NOMO-1 treated with dmso at 0.1 percent for 144 hours (cell line): Measurements from ENCODE around the gene PCID2.
A peak's percentile ranks its signal among the peaks of the same experiment; 100 is the strongest.

Experiments used
- DNase-seq: peaks from one replicate; lab custom pipeline; 2025; ENCODE audit not compliant: unreplicated experiment; lab: John Stamatoyannopoulos, UW

Gene PCID2

DNA sequence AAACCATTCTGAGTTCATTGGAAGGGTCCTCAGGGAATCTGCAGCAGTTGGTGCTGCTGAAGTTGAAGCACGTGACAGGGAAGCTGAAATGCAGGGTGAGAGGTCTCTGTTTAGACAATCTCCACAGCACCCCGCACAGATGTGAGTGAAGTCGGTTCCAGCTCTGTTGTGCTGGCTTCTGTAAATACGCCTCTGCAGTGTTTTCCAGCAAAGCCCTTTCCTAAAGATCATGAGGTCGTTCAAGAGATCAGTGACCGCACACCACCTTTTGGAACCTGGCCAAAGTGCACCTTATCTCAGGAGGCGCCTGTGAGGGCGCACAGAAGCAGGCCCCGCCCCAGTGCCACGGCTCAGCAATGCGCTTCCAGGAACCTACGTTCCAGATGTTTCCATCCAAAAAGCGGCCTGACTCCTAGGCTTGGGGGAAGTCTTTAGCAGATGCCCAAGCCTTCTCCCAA, 11.7 kb upstream of the PCID2 start:
- no peak for DNase-seq

DNA sequence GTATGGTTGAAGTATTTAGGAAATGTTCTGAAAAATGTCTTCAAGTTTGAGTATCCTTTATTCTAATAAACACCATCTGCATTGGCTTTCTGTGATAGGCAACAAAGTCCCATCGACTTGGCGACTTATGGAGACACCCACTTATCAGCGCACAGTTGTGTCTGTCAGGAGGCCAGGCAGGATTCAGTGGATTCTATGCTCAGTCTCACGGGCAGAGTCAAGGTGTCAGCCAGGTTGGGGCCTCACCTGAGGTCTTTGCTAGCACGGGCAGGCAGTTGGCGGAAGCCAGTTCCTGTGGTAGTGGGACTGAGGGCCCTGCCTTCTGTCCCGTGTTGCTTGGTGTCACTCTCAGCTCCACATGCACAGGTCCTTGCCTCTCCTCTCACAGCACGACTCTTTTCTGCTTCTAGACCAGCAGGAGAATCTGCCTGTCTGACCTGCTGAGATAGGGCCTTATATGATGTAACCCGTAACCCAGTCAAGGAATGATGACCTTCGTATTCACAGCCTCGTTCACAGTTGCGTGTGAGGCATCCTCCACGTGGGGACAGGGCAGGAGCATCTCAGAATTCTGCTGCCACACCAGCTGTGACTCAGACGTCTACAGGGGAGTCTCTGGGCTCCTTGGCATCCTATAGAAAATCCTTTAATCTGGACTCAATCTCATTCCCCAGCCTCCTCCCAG, 10.9 kb upstream of the PCID2 start:
- DNase-seq = no peak

DNA sequence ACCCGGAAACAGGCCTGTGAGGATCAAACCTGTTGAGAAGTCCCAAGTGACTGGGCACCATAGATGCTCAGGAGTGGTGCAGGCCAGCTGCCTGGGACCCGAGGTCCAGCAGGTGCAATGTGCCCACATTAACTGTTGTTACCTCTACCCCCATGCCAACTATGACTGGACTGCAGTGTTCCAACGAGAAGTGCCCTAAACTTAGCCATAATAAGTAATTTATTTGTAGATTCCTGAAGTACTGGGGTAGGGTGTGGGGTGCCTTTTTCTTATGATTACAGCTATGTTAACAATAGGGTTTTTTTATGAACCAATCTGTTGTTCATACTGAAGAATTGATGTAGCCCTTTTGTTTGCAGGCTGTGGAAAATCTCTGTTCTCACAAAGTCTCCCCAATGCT, 10.1 kb upstream of the PCID2 start:
- no peak for DNase-seq

DNA sequence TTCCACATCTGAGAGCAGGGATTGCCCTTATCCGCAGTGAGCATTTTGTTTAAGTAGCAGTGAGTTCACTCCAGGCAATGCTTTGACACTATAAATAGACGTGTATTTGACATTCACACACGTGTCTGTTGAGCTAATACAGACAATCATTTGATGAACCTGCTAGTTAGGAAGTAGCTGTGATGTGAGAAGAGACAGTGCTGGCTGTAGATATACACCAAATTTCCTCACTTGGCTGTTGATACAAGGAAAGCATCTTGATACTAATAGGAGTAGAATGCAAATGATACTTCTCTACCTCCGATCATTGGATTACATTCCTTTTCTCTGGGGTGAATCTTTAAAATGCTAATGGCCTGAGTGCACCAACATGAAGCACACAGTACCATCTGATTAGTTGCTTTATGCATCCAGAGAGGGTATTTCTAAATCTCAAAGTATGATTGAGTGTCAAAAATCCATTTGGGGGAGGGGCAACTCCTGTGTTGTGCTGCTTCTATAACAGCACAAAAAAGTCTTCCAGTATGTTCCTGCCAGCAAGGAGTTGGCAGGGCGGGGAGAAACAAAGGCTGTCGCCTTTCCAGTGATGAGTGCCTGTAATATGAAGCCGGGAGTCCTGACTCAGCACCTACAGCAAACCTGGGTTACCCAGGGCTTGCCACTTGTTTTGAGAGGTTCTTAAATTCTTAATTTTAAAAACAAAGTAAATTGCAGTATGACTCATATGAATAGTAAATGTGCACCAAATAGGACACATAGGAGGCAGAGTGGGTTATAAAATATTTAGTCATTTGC, 8.0 kb upstream of the PCID2 start:
- no peak for DNase-seq

DNA sequence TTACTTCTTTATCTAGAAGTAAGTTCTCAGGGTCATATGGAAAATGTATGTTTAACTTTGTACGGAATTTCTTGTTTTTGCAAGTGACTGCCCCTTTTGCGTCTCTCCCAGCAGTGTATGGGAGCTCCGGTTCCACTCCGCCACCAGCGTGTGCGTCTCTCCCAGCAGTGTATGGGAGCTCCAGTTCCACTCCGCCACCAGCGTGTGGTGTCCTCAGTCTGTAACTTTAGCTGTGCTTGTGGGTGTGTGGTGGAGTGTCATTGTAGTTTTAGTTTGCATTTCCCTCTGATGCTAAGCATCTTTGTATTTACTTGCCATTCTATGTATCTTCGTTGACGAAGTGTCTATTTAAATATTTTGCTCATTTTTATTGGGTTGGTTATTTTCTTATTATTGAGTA, 3.3 kb upstream of the PCID2 start:
- DNase-seq = no peak

DNA sequence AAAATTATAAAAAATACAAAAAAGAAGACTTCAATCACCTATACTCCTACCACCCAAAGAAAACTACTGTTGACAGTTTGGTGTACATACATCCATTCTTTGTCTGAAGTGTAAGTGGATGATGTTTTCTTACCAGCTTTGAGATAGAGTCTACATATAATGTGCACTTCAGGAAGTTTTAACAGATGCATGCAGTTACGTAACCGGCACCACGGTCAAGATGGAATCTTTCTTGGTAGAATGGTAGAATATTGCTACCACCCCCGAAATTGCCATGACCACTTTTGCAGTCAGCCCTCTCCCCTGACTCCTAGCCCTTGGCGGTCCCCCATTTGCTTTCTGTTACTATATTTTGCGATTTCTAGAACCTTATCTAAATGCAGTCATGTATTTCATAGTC, 2.4 kb upstream of the PCID2 start:
- DNase-seq = no peak

DNA sequence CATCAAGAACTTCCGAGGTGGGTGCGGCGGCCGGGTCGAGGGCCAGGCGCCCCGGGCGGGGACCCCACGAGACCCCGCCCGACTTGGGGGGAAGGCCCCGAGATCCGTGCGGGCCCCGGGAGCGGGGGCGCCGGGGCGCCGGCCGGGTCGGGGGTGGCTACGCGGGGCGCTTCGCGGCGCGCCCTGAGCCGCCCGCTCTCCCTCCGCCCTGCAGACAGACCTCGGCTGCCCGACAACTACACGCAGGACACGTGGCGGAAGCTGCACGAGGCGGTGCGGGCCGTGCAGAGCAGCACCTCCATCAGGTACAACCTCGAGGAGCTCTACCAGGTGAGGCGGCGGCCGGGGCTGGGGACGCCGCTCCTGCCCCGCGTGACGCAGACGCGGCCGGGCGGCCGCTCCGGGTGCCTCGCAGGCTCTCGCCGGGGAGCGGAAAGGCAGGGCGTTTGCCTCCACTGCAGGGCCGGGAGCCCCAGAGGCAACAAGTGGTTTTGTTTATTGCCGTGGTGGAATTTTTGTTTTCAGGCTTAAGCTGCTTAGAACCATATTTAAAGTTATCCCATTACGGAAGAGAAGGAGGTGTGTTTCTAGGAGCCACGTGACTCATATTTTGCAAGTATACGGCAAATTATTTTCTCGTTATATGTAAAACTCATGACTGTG, 1.4 kb upstream of the PCID2 start:
- DNase-seq = peak; percentile 39

DNA sequence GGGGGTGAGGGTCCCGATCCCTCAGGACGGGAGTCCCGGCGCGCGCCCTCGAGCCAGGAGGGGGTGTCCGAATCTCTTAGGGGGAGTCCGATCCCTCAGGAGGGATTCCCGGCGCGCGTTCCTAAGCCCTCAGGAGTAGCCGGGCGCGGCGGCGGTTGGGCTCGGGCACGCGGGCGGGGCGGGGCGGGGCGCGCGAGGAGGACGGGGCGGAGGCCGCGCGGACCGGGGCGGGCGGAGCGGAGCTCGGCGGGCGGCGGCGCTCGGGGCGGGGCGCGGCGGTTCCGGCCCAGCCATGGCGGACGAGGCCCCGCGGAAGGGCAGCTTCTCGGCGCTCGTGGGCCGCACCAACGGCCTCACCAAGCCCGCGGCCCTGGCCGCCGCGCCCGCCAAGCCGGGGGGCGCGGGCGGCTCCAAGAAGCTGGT, 878 bp upstream of the PCID2 start, which contains the start of gene CUL4A:
TSS of gene CUL4A (plus strand) at position 278 of the 423 bp plus-strand sequence. CDS start at position 293, 15 bp downstream.
- peak; percentile 60 for DNase-seq

DNA sequence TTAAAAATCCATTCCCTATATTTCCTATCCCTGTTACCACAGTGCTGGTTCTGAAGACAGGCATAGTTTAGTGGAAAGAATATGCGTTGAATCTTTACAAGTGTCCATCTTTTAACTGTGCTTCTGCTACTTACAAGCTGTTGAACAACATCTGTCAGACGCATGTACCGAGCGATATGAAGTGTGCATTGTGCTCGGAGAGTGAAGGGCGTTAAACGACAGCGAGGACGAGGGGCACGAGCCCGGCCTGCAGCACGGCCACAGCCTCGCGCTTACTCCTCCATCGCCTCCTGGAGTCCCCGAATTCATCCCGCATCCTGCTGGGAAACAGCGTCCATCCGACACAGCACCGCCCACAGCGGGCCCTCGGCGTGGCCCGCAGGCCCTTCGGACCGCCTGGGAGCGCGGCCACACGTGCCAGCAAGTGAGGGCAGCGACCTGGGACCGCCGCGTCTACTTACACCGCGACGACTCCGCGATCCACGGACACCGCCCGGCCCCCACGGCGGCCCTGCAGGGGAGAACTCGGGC, 514 bp downstream of the PCID2 start:
- DNase-seq = no peak

DNA sequence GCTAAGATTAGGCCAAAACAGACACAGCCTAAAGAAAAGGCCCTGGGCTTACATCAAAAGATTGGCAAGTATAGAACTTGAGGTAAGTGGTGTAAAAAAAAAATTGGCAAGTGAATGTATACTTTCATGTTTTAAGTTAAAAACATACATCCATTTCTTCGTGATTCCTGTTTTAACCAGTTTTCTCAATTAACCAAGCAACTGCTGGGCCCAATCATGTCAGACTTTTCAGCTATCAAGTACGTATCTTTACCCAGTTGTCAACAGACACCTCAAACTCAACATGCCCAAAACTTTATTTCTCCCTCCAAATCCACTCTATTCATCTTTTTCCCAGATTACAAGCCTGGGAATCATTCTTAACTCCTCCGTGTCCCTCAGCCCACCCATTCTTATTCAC, 1.0 kb downstream of the PCID2 start:
- DNase-seq = no peak

DNA sequence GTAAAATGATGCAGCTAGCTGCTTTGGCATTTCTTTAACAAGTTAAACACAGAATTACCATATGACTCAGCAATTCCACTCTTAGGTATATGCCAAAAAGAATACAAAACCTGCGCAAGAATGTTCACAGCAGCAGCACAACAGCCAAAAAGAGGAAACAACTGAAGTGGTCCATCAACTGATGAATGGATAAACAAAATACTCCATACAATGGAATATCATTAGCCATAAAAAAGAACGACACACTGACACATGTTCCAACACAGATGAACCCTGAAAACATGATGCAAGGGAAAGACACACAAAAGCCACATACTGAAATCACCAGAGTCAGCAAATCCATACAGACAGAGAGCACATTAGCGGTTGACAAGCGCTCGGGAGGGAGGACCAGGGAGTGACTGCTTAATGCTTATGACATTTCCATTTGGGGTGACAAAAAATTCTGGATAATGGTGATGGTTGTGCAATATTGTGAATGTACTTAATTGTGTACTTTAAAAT, 3.0 kb downstream of the PCID2 start:
- DNase-seq = no peak

DNA sequence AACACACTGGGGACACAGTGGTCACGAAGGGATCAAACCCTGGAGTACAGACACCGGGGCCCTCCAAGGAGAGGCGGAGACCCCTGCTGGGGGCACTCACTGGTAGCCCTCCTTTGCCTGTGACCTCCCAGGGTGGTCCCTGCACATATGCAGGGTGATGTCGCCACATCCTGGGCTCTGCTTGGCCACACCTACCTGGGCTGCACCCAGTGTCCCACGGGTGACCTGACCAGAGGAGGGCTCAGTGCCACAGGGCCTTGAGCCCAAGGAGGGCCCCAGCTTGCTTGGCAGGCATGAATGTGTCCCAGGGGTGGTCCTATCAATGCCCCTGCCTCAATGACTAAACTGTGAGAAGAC, 4.1 kb downstream of the PCID2 start:
- no peak for DNase-seq

DNA sequence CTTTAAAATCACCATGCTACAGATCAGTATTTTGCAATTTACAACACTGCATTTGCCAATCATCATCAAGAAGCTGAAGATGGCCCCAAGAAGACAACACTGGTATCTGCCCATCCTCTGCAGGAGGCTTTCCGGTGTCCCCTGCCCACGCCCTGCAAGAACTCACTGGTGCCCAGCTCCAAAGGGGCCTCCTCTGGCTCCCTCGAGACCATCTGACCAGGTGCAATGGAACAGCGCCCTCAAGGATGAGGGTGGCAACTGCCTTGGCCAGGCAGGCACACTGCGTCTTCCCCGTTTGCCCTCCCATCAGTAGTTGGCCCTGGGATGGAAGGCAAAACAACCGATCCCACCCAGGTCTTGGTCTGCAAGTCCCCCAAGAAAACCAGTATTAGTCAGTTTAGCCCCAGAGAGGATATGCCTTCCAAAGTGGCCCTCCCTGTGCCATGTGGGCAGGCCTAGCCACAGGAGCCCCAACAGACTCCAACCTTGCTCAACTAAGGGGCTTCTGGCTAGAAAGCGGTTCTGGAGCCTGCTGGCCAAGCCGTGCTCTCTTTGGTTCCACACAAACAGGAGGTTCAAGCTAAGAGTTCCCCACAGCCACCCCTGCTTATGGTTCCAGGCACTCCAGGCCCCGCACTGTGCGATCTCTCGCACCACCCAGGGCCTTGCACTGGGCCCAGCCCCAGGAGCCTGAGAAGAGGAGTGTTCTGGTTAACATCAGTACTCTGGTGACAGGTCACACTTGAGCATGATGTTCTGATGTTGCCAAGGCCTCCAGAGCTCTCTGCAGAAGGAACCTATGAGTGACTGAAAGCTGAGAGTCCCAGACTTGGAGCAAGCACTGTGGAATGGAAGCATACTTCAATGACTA, 4.7 kb downstream of the PCID2 start:
- no peak for DNase-seq

DNA sequence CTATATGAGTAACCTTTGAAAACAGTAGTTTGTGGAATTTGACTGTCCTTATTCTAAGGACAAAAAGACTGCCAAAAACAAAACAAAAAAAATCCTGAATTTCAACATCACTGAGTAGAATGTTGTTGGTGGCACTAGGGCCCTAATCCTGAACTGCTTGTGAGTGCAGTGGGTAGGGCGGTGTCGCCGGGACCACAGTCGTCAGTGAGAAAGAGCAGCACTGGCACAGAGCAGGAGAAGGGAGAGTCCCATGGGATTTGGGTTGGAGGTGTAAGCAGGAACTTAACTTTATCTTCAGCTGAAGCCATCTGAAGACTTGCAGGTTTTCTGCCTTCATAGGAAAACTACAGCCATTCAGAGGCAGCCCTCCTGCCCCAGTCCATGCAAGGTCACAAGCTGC, 5.6 kb downstream of the PCID2 start:
- DNase-seq = no peak

DNA sequence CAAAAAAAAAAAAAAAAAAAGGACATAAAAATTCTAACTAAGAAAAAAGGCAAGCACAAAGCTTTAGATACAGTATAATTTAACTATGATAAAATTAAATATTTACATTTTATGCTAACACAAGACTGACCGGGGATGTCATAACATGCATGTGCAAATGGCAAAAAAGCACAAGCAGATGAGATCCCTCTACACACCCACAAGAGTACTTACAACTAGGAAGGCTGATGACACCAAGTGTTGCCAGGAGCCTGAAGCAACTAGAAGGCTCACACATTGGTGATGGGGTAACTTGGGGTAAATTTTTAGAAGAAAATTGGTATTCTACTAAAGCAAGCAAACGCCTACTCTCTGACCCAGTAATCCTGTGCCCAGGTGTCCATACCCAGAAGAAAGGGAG, 6.7 kb downstream of the PCID2 start:
- DNase-seq = no peak

DNA sequence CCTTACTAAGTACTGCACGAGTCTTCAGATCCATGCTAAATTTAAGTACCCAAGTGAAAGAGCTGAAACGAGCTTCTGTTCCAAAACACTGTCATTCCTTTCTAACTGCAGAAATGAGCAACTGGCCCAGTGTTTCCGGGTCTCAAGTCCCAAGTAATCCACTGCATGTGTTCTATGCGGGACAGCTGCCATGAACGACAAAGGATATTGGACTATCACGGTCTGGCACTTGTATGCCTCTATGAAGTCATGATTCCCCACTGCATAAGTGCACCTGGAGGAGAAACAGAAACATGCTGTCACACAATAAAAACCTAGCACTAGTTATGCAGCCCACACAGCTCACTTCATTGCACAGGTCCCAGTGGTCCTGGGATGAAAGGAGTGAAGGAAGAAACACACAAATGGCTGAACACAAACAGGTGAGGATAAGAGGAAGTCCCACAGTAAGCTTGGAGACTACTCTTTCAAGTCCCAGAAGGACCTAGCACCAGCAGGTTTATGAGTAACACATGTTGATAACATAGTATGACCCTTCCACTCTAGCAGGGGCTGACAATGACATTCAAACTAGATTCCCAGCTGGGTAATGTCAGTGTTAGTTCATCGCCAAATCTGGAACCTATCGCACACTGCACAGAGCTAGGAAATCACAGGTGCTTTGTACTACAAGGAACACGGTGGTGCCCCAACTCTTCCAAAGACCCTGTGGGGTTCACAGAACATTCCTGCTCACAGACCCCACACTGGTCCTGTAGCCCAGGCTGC, 11.3 kb downstream of the PCID2 start:
- no peak for DNase-seq

DNA sequence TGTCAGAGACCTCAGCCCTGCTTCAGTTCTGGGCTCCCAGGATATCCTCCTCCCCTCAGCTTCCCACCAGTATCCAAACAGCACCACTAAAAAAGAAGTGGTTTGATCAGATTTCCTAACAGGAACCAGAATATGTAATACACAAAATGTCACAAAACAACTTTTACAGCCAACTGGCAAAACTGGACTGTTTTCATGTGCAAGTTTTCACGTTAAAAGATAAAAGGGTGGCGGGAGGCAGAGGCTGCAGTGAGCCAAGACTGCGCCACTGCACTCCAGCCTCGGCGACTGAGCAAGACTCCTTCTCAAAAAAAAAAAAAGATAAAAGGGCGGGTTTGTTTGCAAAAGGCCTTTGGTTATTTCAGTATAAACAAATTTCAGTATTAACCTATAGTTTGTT, 13.1 kb downstream of the PCID2 start:
- no peak for DNase-seq

DNA sequence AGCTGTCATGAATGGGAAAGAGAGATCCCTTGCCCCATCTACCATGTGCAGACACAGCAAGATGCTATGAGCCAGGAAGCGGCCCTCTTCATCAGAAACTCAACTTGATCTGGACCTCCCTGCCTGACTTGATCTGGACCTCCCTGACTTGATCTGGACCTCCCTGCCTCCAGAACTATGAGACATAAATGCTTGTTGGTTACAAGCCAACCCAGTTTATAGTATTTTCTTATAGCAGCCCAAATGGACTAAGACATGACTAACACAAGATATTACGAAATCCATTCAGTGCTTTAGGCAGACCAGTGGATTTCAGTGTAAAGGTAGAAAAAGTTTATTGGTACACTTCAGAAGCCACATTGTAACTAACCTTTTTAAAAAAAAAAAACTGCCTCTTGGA, 15.6 kb downstream of the PCID2 start:
- no peak for DNase-seq

DNA sequence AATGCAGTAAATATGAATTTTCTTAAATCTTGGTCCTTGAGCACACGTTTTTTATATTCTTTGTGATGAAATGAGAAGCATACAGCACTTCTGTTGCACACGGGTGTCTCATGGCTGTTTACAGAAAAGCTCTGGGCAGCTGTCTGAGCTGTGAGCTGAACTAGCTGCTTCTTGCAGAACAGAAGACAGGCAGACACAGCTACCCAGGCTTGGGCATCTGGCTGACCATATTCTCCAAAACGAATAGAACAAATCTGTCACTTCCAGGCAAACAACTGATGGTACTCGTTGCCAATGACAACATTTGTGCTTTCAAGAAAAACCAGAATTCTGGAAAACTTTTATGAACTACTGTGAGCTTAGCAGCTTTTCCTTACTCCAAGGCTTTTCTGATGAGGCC, 16.2 kb downstream of the PCID2 start:
- no peak for DNase-seq

DNA sequence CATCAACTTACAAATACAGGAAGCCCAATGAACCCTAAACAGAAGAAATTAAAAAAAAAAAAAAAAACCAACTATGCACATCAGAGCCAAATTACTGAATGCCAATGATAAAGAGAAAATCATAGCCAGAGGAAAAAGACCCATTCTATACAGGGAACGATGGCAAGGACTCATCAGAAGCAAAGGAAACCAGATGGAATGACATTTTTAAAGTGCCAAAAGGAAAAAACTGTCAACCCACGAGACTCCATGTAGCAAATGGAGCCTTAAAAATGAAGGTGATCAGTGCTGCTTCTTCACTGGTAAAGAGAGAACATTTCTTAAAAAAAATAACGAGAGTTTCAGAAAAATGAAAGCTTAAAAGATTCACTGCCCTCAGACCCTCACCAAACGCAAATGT, 18.3 kb downstream of the PCID2 start:
- DNase-seq = no peak
